Natural killer cell treated with Interleukin-12 subunit alpha and Interleukin-12 subunit beta and Interleukin-15 and Interleukin-18, amount 100 ng/mL, for 72 hours (primary cell): ENCODE data around the gene GREM1. TPM values are rescaled to one million over a fixed set of nuclear protein-coding genes. Genes with fewer than 3 reads are reported as not detected.

Experiments
- ATAC-seq, 2 donors: fragments of 150-1000 bp; cut with Tn5 transposase in 1 of 2; sonication (Bioruptor Pico), chemical (Tn5 transposase) in 1 of 2; 2 replicates each; pipeline ENCODE4 v1.10.0; 2021
- DNase-seq: peaks from one replicate; pipeline ENCODE4 v3.0.0; 2022; ENCODE audit warnings: low spot score
- H3K27ac Mint-ChIP-seq, 2 donors: 1 replicate in 1 of 2; 2 replicates in 1 of 2; pipeline ENCODE4 v1.8.0; 2022; ENCODE audit warnings: mixed read lengths in 2 of 2, mild to moderate bottlenecking in 1 of 2, moderate library complexity in 1 of 2
- H3K27me3 Mint-ChIP-seq, 2 donors: 1 replicate in 1 of 2; 2 replicates in 1 of 2; pipeline ENCODE4 v1.8.0; 2022; ENCODE audit warnings: mixed read lengths in 2 of 2
- H3K36me3 Mint-ChIP-seq: one replicate; pipeline ENCODE4 v1.8.0; 2022; ENCODE audit warnings: mixed read lengths
- H3K4me1 Mint-ChIP-seq, 2 donors: 1 replicate in 1 of 2; 2 replicates in 1 of 2; pipeline ENCODE4 v1.8.0; 2022; ENCODE audit warnings: low read depth in 2 of 2, mixed read lengths in 2 of 2, mild to moderate bottlenecking in 1 of 2
- H3K4me3 Mint-ChIP-seq: one replicate; pipeline ENCODE4 v1.8.0; 2022; ENCODE audit warnings: mixed read lengths
- H3K9me3 Mint-ChIP-seq: 2 replicates; pipeline ENCODE4 v1.8.0; 2022; ENCODE audit warnings: mixed read lengths
- total RNA-seq, 2 donors: library from RNA; stranded (reverse); gene quantifications; one replicate each; pipeline ENCODE4 v1.2.3, GENCODE V29; 2022

GREM1 gene
- total RNA-seq, 2 donors from 2014 or later, result 0.03 TPM; not detected in 1

DNA sequence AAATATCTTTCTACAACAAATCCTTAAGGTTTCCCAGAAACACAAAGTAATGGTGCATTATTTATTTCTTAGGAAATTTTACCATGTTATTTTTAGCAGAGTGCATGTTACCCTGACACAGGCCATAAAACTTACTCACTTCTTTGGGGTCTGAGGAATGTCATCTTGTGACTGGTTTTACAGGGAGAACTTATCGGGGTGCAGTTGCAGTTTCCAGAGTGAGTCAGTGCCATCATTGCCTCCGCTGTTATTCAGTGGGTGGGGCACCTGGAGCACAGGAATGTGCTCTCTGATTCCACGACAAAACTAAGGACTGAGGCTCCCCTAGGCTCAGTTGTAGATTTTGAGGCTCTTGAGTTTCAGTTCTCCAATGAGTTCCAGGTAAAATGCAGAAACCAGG is 11.1 kb upstream of the GREM1 start:
- ATAC-seq, result no peak
- H3K27me3 Mint-ChIP-seq, result peaks cover 34 to 69% of the 10 kb centered on the region in 2 donors
- no peak overlapping the region for H3K27ac Mint-ChIP-seq
- H3K36me3 Mint-ChIP-seq, result no peaks in the 10 kb centered on the region
- no peaks in the 10 kb centered on the region for H3K9me3 Mint-ChIP-seq
- no peak overlapping the region for H3K4me3 Mint-ChIP-seq
- no peaks in the 10 kb centered on the region for H3K4me1 Mint-ChIP-seq
- no peak for DNase-seq

DNA sequence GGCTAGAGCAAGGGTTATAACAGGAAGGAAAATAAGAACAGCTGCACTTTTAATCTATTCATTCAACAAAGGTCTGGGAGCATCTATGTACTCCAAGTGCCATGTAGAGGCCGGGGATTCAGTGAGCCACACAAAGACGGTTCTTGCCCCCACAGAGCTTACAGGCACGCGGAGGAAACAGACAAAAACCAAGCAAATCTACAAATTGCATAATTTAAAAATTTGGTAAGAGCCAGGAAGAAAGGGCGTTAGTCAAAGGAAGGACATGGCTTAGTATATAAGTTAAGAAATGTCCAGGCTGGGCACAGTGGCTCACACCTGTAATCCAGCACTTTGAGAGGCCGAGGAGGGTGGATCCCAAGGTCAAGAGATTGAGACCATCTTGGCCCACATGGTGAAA is 10.4 kb upstream of the GREM1 start:
- no peaks in the 10 kb centered on the region for H3K4me1 Mint-ChIP-seq
- H3K9me3 Mint-ChIP-seq, result no peaks in the 10 kb centered on the region
- DNase-seq (no peak), ATAC-seq (no peak)
- no peak overlapping the region for H3K4me3 Mint-ChIP-seq
- H3K36me3 Mint-ChIP-seq, result no peaks in the 10 kb centered on the region
- no peak overlapping the region for H3K27ac Mint-ChIP-seq
- peaks cover 29 to 71% of the 10 kb centered on the region in 2 donors for H3K27me3 Mint-ChIP-seq

DNA sequence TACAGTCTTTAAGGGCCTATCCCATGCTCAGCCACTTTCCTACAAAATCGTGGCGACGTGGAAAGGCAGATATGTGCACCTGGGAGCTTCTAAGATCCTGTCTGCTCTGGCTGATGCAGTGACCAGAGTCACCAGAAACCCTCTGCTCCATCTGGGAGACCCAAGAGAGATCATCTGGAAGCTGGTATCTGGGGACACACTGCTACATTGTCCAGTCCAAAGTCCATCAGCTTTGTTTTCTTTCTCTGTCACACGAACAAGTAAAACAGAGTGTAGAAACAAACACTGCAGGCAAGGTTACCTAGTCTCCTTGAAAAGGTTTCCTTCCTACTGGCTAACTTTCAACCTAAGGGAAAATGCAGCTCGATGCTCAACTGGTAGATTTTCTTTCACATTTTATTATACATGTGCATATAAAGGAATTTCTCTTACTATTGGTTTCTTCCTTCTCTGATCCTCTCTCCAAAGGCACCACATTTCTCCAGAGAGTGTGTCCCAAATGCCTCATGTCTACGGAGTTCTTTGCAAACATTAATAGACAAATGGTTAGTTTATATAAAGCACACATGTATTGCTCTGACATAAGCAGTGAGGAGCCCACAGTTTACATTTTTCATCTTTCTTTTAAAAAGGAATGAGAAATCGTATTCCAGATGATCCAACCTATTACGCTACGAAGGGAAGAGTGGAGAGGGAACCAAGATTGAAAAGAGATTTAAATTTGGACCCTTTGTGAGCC is 8.3 kb upstream of the GREM1 start:
- ATAC-seq, result no peak
- Mint-ChIP-seq H3K27me3 (peaks cover 25 to 74% of the 10 kb centered on the region in 2 donors), H3K4me1 (no peaks in the 10 kb centered on the region), H3K4me3 (no peak overlapping the region), H3K9me3 (no peaks in the 10 kb centered on the region), H3K36me3 (no peaks in the 10 kb centered on the region), H3K27ac (no peak overlapping the region)
- DNase-seq, result no peak

DNA sequence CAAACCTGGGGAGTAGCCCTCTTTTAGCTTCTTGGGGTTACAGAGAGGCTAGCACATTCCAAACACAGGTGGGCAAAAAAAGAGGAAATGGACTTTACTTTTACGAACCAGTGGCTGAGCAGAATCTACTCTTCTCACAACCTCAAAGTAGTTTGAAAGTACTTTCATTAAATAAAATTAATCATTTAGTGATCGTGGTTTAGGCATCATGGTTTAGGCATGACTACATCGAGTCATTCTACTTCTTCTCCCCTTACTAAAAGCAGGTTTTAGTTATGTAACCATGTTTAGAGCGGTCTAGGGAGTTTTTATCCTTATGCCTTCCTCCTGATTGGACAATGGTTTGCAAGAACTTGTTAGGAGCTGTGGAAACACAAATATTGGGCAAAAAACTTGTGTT is 2.5 kb upstream of the GREM1 start:
- Mint-ChIP-seq H3K9me3 (no peaks in the 10 kb centered on the region), H3K27me3 (peaks cover 40 to 74% of the 10 kb centered on the region in 2 donors), H3K27ac (no peak overlapping the region), H3K4me1 (peaks cover 7 to 15% of the 10 kb centered on the region in 2 donors), H3K36me3 (no peaks in the 10 kb centered on the region), H3K4me3 (no peak overlapping the region)
- no peak for DNase-seq
- ATAC-seq, result no peak

DNA sequence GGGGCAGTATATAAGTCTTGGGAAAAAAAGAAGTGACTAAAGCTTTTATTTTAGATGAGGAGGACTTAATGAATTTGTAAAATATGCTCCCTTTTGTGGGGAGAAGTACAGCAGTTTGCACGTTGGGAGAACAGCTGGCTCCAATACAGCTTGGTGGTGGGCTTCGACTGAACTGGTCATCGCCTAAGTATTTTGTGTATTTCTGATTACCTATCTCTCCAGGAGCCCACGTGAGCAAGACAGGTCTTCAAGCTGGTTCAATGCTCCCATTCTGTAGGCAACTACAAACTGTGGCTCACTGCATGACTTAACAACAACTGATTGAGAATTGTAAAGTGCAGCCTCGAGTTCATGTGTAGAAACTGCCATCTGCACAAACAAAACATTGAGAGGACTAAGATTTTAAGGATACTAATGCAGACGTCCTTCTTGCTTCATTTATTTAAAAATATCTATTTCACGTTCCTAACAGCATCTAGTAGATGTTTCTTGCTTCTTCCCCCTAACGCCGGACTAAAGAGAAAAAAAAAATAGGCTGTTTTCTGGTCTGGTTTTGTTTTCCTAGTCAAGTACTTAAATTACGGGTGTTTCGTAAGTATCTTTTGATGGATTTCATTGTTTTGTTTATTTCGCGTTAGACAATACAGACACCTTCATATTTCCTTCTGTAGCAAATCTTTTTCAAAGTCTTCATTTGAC is 1.4 kb upstream of the GREM1 start:
- no peak for ATAC-seq
- Mint-ChIP-seq H3K9me3 (no peaks in the 10 kb centered on the region), H3K4me3 (peak overlapping the region; percentile 47), H3K27me3 (peaks cover 45 to 72% of the 10 kb centered on the region in 2 donors), H3K4me1 (peaks cover 7 to 15% of the 10 kb centered on the region in 2 donors), H3K36me3 (no peaks in the 10 kb centered on the region), H3K27ac (no peak overlapping the region)
- no peak for DNase-seq

DNA sequence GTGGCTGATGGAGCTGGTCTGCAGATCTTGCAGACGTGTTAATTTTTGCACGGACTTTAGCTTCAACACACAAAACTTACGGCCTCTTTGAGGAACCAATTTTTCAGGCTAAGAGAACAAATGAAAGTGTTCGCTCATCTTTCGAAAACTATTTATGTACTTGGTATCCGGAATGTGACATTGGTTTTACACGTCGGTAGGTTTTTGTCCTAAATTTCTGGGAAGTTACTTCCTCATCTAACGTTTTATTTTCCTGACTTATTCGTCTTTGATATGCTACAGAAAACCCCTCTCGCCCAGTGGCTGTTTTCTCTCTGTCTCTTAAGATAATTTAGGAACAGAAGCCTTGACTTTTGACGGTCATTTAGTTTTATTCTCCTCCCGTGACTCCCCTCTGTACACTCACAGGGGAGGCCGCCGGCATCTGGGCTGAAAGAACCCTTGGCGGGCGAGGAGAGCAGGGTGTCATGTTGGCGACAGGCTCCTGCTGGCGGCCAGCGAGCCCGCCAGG is 834 bp upstream of the GREM1 start:
- H3K27ac Mint-ChIP-seq, result no peak overlapping the region
- H3K9me3 Mint-ChIP-seq, result no peaks in the 10 kb centered on the region
- ATAC-seq (no peak), DNase-seq (no peak)
- no peaks in the 10 kb centered on the region for H3K36me3 Mint-ChIP-seq
- H3K4me1 Mint-ChIP-seq, result peaks cover 7 to 15% of the 10 kb centered on the region in 2 donors
- peak overlapping the region; percentile 47 for H3K4me3 Mint-ChIP-seq
- H3K27me3 Mint-ChIP-seq, result peaks cover 45 to 71% of the 10 kb centered on the region in 2 donors

DNA sequence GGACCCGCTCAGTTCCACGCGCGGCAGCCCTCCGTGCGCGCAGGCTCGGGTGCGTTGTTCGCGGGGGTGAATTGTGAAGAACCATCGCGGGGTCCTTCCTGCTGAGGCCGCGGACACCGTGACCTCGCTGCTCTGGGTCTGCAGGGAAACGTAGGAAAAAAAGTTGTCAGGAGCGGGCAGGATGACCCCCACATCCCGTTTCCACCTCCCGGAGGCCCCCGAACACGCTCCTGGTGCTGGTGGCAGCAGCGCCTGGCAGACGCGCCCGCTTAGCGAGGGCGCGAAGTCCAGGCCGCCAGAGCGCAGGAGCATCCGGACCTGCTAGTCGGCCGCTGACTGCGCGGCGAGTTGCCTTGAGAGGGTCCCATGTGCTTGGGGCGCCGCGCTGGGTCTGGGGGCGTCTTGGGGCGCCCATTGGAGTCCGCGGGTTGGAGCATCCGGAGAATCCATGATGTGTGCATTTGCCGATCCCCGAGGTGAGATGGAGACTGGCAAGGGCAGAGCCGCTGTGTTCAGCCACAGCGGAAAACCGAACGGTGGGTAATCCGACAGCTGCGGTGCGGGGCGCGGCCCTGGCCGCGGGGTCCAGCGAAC is 520 bp downstream of the GREM1 start:
- Mint-ChIP-seq H3K36me3 (no peaks in the 10 kb centered on the region), H3K27ac (no peak overlapping the region), H3K4me1 (peaks cover 17 to 18% of the 10 kb centered on the region in 2 donors), H3K9me3 (no peaks in the 10 kb centered on the region), H3K27me3 (peaks cover 48 to 73% of the 10 kb centered on the region in 2 donors), H3K4me3 (no peak overlapping the region)
- DNase-seq (no peak), ATAC-seq (no peak)

DNA sequence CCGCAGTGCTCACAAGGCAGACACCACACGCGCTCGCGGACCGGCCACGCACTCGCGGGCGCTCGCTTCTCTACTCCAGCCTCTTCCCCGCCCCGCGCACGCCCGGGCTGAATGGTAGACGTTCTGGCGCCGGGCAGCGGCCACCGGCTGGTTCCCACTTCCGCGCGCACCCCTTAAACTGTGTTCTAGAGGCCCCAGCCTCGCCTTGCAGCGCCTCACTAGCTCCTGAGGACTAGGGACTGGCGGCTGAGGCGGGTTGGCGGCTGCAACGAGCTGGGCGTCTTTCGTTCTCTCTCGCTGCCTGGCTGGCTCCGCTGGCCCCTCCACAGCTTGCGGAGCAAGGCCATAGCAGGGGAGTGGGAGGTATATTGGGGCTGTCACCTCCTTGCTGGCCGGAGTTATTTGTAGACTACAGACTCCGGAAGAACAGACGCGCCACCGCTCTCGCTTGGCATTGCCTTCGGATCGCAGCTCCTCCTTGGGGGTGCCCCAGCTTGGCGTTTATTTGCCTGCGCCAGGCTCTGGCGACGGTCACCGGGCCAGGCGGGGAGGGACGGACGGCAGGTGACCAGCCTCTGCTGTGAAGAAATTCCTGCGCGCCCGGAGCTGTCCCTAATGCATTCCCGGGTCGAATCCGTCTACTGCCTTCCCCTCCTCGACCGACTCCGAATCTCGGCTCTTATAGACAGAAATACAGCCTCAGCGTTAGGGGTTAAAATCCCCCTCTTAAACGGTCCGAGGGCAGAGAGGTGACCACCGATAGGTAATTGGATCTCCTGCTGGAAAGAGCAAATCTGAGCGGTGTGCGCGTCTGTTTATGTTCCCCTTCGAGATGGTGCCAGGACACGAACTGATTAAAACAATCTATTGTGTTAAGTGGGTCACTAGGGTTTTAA is 1.3 kb downstream of the GREM1 start:
- Mint-ChIP-seq H3K36me3 (no peaks in the 10 kb centered on the region), H3K9me3 (no peaks in the 10 kb centered on the region), H3K27me3 (peaks cover 50 to 66% of the 10 kb centered on the region in 2 donors), H3K4me1 (peaks cover 23 to 24% of the 10 kb centered on the region in 2 donors), H3K27ac (no peak overlapping the region), H3K4me3 (peak overlapping the region; percentile 36)
- no peak for ATAC-seq
- no peak for DNase-seq

DNA sequence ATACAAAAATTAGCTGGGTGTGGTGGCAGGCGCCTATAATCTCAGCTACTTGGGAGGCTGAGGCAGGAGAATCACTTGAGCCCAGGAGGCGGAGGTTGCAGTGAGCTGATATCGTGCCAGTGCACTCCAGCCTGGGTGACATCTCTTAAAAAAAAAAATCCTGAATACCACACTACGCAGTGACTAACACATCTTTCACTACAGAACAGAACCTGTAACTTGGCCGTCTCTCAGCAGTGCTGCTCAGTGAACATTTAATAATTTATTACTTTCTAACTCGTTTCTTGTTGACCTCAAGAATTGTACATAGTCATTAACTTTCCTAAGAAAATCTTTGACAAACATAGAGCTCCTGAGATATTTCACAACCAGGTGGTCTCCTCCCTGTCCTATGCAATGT is 3.8 kb downstream of the GREM1 start:
- DNase-seq, result no peak
- peaks cover 7% of the 10 kb centered on the region for H3K36me3 Mint-ChIP-seq
- H3K27me3 Mint-ChIP-seq, result peaks cover 49 to 61% of the 10 kb centered on the region in 2 donors
- H3K4me1 Mint-ChIP-seq, result peaks cover 18 to 21% of the 10 kb centered on the region in 2 donors
- peaks cover 5% of the 10 kb centered on the region for H3K9me3 Mint-ChIP-seq
- no peak for ATAC-seq
- no peak overlapping the region for H3K27ac Mint-ChIP-seq
- H3K4me3 Mint-ChIP-seq, result no peak overlapping the region

DNA sequence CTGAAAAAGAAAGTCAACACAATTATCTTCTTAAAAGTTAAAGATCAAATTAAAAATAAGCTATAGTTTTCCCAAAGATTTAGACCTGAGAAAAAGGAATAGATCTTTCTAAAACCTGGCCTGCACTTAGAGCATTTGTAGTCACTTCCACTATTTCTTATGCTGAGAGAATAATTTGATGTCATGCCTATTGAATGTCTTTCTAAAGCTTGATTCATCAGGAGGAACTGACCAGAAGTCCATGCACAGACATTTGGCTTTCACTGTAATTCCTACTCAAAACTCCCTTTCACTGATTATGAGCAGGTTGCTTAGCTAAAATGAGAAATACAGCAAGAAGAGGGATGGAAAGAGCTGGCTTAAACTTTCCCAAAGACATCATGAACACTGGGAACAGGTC is 4.3 kb downstream of the GREM1 start:
- H3K4me3 Mint-ChIP-seq, result no peak overlapping the region
- H3K36me3 Mint-ChIP-seq, result peaks cover 7% of the 10 kb centered on the region
- peaks cover 46 to 58% of the 10 kb centered on the region in 2 donors for H3K27me3 Mint-ChIP-seq
- peaks cover 5% of the 10 kb centered on the region for H3K9me3 Mint-ChIP-seq
- H3K4me1 Mint-ChIP-seq, result peaks cover 15 to 17% of the 10 kb centered on the region in 2 donors
- no peak overlapping the region for H3K27ac Mint-ChIP-seq
- ATAC-seq (no peak), DNase-seq (no peak)

DNA sequence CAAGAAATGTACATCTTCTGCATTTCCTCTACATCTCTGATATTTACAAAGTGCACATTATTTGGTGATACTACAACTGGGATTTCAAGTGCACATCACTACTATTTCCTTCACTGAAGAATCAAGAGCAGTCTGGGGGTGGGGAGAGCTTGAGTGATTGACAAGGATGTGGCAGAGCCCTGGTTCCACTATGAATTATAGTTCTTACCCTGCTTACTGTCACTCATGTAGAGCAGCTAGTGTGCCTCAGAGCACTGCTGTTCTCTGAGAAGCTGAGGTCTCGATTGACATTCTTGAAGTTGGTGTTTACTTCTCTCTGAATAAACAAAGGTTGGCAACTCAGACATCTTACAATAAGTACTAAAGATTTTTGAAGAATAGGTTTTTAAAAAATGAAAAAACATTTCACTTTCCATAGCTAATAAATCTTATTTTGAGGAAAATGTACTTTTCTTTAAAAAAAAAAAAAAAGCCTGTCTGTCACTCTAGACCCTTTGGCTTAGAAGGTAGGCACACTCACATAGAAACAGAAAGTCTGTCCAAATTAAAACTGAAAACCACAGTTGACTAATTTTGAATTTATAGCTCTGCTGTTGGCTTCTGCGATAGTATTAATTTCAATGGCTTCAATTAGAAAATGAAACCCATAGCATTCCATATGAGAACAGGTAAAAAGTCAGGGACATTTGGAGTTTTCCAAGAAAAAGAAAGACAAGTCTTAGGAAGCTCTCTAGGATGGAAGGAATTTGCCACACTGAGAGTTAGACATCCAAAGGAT is 5.6 kb downstream of the GREM1 start:
- no peak overlapping the region for H3K27ac Mint-ChIP-seq
- peaks cover 15 to 17% of the 10 kb centered on the region in 2 donors for H3K4me1 Mint-ChIP-seq
- DNase-seq, result no peak
- peaks cover 7% of the 10 kb centered on the region for H3K36me3 Mint-ChIP-seq
- H3K4me3 Mint-ChIP-seq, result peak overlapping the region; percentile 31
- ATAC-seq, result peak; percentile 79 to 96
- peaks cover 48 to 55% of the 10 kb centered on the region in 2 donors for H3K27me3 Mint-ChIP-seq
- H3K9me3 Mint-ChIP-seq, result peaks cover 5% of the 10 kb centered on the region

DNA sequence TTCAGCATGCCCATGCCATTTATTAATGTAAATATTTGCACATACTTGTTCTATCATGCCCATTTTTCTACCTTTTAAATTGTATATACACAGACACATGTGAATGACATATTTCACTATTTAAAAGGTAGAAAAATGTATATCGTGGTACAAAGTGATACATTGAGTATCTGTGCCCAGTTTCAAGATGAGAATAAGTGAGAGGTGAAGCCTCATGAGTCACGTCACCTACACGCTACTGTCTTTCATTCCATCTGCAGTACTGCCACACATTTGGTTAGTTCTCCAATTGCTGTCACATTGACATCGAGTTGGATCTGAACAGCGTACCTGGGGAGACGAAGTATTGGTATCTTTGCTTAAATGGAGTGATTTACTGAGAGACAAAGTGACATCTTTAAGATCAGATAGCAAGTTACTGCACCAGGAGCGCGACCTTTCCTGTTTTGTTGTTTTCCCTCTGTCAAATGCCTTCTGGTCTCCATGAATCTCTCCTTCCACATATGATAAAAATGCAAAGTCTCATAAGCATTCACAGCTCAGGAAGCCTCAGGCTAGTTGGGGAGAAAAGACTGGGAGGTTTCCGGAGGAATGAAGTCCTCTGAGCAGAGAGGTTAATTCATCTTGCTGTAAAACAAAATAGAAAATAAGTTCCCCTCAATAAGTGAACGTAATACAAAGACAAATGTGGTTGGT is 12.0 kb downstream of the GREM1 start:
- no peak overlapping the region for H3K4me3 Mint-ChIP-seq
- H3K27ac Mint-ChIP-seq, result no peak overlapping the region
- no peaks in the 10 kb centered on the region for H3K4me1 Mint-ChIP-seq
- DNase-seq (no peak), ATAC-seq (peak in 1 of 2 donors; percentile 51)
- H3K36me3 Mint-ChIP-seq, result peaks cover 7% of the 10 kb centered on the region
- peaks cover 43 to 55% of the 10 kb centered on the region in 2 donors for H3K27me3 Mint-ChIP-seq
- H3K9me3 Mint-ChIP-seq, result peaks cover 5% of the 10 kb centered on the region
